Body of pancreas (tissue), 4 donors: ENCODE data around the gene IKZF2.

ENCODE experiments used
- POLR2A ChIP-seq, 3 donors: fragments of 450-650 bp; IDR thresholded peaks; one replicate each; pipeline ENCODE4 v1.6.1; 2016; ENCODE audit warnings: antibody characterized with exemption in 3 of 3, mild to moderate bottlenecking in 2 of 3
- TF ChIP-seq, protein P1 (sequence below), 7 experiments: fragments of 450-650 bp in 4 of 7; fragments of 200-600 bp in 3 of 7; sonication (generic) in 3 of 7; IDR thresholded peaks; one replicate each; pipeline ENCODE4 v1.5.1; 2016 to 2019; ENCODE audit warnings: antibody characterized with exemption in 7 of 7

DNA sequence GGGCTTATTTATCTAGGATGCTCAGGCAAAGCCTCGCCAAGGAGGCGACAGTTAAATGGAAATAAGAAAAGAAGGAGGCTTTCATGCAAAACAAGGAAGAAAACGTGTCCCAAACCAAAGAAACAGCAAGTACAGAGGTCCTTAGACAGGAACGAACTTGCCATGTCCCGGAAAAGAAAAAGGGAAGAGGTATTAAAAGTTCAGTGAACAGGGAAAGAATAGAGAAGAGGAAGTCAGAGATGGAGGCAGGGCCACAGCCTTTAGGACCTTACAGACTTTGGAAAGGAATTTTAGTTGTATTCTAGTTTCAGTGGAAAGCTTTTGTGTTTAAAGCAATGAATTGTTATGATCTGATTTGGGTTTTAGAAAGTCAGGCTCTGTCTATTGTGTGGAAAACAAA, 22.1 kb downstream of the IKZF2 start:
- TF ChIP-seq, protein P1, sequence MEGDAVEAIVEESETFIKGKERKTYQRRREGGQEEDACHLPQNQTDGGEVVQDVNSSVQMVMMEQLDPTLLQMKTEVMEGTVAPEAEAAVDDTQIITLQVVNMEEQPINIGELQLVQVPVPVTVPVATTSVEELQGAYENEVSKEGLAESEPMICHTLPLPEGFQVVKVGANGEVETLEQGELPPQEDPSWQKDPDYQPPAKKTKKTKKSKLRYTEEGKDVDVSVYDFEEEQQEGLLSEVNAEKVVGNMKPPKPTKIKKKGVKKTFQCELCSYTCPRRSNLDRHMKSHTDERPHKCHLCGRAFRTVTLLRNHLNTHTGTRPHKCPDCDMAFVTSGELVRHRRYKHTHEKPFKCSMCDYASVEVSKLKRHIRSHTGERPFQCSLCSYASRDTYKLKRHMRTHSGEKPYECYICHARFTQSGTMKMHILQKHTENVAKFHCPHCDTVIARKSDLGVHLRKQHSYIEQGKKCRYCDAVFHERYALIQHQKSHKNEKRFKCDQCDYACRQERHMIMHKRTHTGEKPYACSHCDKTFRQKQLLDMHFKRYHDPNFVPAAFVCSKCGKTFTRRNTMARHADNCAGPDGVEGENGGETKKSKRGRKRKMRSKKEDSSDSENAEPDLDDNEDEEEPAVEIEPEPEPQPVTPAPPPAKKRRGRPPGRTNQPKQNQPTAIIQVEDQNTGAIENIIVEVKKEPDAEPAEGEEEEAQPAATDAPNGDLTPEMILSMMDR (IDR thresholded peaks at IDR 0.05): no peak
- TF ChIP-seq POLR2A (IDR thresholded peaks at IDR 0.05): no peak
